IPS-18a (cell line): ENCODE data around the gene TUBA4B.

Source experiments
- H3K27ac ChIP-seq: one replicate; pipeline ENCODE4 v1.5.1; 2013; ENCODE audit warnings: low read length
- H3K27me3 ChIP-seq: one replicate; pipeline ENCODE4 v1.6.1; 2013; ENCODE audit warnings: mild to moderate bottlenecking, low read length; ENCODE audit not compliant: control insufficient read depth, insufficient read depth
- H3K36me3 ChIP-seq: one replicate; pipeline ENCODE4 v1.6.1; 2013; ENCODE audit warnings: low read depth, low read length; ENCODE audit not compliant: control insufficient read depth
- H3K4me1 ChIP-seq: one replicate; pipeline ENCODE4 v1.6.1; 2013; ENCODE audit warnings: low read depth, low read length; ENCODE audit not compliant: control insufficient read depth
- H3K4me3 ChIP-seq: one replicate; pipeline ENCODE4 v1.5.1; 2013; ENCODE audit warnings: low read length
- H3K9ac ChIP-seq: one replicate; pipeline ENCODE4 v1.6.1; 2013; ENCODE audit warnings: mild to moderate bottlenecking, low read length, moderate library complexity
- H3K9me3 ChIP-seq: one replicate; pipeline ENCODE4 v1.6.1; 2013; ENCODE audit warnings: low read depth, low read length; ENCODE audit not compliant: control insufficient read depth

Gene TUBA4B

DNA sequence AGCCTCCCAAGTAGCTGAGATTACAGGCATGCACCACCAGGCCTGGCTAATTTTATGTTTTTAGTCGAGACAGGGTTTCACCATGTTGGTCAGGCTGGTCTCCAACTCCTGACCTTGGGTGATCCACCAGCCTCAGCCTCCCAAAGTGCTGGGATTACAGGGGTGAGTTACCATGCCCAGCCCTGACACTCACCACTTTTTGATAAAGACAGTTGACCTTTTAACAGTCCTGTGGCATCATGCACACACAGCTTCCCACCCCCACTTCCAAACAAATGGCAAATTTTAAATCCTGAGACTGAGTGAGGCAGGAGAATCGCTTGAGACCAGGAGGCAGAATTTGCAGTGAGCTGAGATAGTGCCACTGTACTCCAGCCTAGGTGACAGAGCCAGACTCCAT, 20.0 kb downstream of the TUBA4B start:
- Histone ChIP-seq H3K9me3 (no peaks in the 10 kb centered on the region), H3K4me3 (no peak overlapping the region), H3K27ac (no peak overlapping the region), H3K4me1 (peaks cover 16% of the 10 kb centered on the region), H3K27me3 (no peaks in the 10 kb centered on the region), H3K9ac (no peak overlapping the region), H3K36me3 (no peaks in the 10 kb centered on the region)

DNA sequence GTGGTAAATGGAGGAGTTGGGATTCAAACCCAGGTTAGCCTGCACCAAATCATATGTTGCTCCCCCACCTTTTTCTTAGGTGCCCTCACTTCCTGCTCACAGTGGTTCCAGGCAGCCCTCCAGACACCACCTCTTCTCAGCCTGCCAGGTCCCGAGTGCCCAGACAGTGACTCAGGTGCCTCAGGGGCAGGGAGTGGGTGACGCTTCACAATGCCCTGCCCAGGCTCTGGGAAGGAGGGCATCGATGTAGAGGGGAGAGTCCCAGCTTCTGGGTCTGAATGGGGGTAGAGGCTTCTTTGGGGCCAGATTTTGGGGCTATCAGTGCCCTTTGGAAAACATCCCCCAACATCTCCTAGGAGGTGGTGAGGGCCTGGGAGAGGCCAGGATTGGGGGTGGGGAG, 20.9 kb downstream of the TUBA4B start:
- H3K27ac ChIP-seq = no peak overlapping the region
- H3K9me3 ChIP-seq = no peaks in the 10 kb centered on the region
- H3K36me3 ChIP-seq = no peaks in the 10 kb centered on the region
- H3K9ac ChIP-seq = no peak overlapping the region
- no peak overlapping the region for H3K4me3 ChIP-seq
- H3K4me1 ChIP-seq = peaks cover 25% of the 10 kb centered on the region
- H3K27me3 ChIP-seq = no peaks in the 10 kb centered on the region

DNA sequence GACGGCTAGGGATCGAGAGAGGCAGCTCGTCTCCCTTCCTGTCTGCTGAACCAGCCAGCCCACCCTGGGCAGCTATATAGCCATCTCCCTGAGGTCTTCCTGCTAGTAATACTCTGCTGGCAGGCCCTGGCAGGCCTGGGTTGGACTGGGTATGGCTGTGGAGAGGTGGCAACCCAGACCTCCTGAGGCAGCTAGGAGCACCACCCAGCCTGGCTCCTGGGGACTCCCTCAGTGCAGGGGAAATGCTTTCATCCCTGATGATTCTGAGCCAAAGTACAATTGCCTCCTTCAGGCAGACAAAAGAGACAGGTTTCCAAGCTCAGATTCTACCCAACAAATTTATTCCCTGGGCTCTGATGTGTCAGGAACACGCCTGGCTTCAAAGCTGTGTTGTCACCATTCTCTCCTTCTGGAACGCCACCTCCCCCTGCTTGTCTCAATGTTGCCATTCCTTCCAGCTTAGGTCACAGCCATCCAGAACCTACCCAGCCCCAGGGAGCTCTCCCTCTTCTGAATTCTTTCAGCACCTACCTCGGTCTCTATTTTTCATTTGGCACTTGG, 21.4 kb downstream of the TUBA4B start:
- Histone ChIP-seq H3K4me3 (no peak overlapping the region), H3K9ac (no peak overlapping the region), H3K9me3 (no peaks in the 10 kb centered on the region), H3K36me3 (no peaks in the 10 kb centered on the region), H3K27me3 (no peaks in the 10 kb centered on the region), H3K27ac (no peak overlapping the region), H3K4me1 (peaks cover 25% of the 10 kb centered on the region)

DNA sequence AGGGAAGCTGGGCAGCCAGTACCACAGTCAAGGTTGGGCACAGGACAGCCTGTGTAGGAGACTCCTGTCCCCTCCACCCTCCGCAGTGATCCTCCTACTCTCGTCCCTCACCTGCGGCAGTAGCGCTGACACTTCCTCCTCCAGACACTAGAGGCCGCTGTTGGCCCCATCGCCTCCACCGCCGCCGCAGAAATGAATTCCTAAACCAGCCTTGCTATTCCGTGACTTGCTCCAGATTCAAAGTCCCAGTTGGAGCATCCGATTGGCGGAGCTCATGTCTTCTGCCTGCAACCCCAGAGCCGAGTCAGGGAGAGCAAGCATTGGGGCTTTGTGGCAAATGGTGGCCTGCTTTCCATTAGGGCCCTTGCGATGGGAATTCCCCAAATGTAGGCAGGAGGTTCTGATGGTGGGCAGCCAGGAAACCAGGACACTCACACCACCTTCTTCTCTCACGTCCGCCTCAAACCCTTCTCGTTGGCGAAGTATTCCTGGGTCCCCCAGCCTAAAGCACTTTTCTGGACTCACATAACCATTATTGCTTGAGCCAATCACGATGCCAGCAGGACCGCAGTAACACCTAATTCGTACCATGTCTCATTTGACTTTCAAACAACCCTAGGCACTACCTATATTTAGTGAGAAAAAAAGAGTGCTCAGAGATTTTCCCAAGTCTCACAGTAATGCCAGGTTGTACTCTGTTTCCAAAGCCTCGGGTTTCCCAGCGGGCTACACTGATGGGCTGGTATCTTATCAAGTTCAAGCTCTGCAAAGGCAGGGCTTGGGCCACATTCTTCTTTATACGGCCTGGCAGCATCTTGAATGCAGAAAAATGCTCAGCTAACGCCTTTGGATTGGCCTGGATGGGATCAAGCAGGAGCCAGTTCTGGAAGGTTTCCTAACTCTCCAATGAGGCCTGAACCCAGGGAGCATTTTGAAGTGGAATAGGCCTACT, 24.9 kb downstream of the TUBA4B start:
- Histone ChIP-seq H3K27me3 (no peaks in the 10 kb centered on the region), H3K4me1 (peaks cover 31% of the 10 kb centered on the region), H3K9me3 (no peaks in the 10 kb centered on the region), H3K4me3 (peak overlapping the region; percentile 57), H3K27ac (no peak overlapping the region), H3K36me3 (no peaks in the 10 kb centered on the region), H3K9ac (no peak overlapping the region)

DNA sequence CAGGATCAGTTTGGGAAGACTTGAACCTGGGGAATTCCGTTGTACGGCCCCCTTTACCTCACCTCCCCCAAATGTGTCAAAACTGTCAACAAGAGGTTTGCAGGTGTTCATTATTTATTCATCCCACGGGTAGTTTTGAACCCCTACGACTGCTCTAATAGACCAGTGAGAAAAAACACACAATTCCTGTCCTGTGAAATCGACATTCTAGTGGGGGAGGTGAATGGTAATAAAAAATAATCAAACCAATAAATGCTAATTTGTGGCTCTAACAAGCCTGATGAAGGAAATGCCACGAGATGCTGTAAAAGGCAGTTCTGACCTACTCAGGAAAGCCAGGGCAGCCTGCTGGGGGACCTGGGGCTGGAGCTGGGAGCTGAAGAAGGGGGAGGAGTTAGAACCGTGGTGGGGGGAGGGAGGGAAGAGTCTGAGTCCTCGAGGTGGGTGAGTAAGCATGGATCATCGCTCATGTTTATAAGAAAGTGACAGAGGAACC, 25.7 kb downstream of the TUBA4B start:
- Histone ChIP-seq H3K36me3 (no peaks in the 10 kb centered on the region), H3K9ac (peak overlapping the region; percentile 48), H3K27ac (no peak overlapping the region), H3K27me3 (no peaks in the 10 kb centered on the region), H3K4me3 (peak overlapping the region; percentile 57), H3K4me1 (peaks cover 31% of the 10 kb centered on the region), H3K9me3 (no peaks in the 10 kb centered on the region)

DNA sequence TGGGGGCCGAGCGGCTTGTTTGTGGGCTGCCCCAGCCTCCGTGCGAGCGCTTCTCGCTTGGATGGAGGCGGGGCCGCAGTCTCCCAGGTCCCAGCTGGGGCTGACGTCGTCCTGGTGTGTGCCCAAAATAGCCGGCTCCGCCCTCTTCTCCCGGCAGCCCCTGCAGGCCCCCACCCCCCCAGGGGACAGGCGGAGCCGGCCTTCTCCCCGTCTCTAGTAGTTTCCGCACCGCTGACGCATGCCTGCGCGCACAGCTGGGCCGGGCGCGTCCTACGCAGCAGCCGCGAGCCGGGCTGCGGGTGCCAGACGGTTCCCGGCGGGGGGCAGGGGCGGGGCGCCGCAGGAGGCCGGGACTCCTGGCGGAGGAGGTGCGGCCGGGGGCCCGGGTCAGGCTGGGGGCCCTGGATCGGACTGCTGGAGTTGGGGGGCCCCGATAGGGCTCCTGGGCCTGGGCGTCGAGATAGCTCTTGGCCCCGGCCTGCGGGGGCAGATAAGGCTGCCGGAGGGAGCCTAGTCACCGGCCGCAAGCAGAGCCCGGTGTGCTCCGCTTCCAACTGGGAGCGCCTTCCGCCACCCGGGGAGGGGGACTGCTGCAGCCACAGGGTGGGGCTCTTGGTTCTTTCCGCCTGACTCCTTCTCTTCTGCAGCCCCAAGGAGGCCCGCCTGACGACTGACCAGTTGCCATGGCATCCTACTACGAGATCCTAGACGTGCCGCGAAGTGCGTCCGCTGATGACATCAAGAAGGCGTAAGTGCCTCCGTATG, 26.3 kb downstream of the TUBA4B start, which contains the start of gene DNAJB2:
Gene DNAJB2, plus strand, starts transcription at position 216 of the 765 bp plus-strand sequence. Its CDS starts 468 bp downstream, at position 684.
- peaks cover 27% of the 10 kb centered on the region for H3K4me1 ChIP-seq
- peak within 1 kb of the TSS; percentile 57 for H3K4me3 ChIP-seq
- peak within 1 kb of the TSS; percentile 48 for H3K9ac ChIP-seq
- no peaks in the 10 kb centered on the region for H3K9me3 ChIP-seq
- no peaks in the 10 kb centered on the region for H3K36me3 ChIP-seq
- H3K27ac ChIP-seq = no peak within 1 kb of the TSS
- H3K27me3 ChIP-seq = no peaks in the 10 kb centered on the region

DNA sequence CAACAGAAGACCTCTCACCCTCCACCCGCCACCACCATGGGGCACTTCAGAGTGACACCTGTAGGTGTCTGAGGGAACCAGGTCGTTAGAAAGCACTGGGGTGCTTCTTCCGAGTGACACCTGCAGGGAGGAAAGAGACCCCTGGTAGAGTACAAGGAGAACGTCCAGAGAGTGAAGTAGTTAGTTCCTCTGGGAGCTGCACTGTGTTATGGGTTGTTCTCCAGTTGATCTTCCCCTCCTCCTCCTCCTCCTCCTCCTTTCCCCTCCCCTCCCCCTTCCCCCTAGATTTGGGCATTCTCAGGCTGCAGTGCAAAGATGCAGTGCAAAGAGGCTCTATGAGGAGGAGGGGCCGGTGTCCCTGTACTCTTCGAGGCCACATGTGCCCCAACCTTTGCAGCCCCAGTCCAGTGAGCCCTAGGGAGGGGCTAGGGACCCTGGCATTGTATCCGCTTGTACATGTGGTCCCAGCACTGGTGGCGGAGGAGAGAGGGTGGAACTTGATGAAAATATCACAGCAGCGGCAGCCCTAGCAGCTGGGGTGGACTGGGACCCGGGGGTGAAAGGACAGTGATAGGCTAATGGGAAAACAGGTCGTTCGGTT, 27.0 kb downstream of the TUBA4B start:
- H3K9me3 ChIP-seq = no peaks in the 10 kb centered on the region
- H3K4me3 ChIP-seq = peak overlapping the region; percentile 57
- H3K27me3 ChIP-seq = no peaks in the 10 kb centered on the region
- H3K36me3 ChIP-seq = no peaks in the 10 kb centered on the region
- peaks cover 21% of the 10 kb centered on the region for H3K4me1 ChIP-seq
- no peak overlapping the region for H3K27ac ChIP-seq
- H3K9ac ChIP-seq = peak overlapping the region; percentile 48

DNA sequence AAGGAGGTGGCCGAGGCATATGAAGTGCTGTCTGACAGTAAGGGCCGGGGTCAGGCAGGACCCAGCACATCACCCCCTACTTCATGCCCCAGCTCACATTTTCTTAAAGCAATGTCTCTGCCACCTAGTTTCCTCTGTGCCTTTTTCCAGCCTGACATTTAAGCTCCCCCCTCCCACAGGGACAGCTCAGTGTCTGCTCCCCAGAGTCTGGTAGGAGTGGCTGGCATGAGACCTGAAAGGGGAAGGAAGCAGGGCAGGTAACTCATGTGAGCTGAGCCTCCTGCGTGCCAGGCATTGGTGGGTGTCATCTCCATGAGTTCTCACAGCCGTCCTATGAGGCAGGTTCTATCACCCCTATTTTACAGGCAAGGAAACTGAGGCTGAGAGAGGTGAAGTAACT, 27.6 kb downstream of the TUBA4B start:
- Histone ChIP-seq H3K27me3 (no peaks in the 10 kb centered on the region), H3K4me1 (peaks cover 21% of the 10 kb centered on the region), H3K9ac (no peak overlapping the region), H3K36me3 (no peaks in the 10 kb centered on the region), H3K9me3 (no peaks in the 10 kb centered on the region), H3K27ac (no peak overlapping the region), H3K4me3 (no peak overlapping the region)

DNA sequence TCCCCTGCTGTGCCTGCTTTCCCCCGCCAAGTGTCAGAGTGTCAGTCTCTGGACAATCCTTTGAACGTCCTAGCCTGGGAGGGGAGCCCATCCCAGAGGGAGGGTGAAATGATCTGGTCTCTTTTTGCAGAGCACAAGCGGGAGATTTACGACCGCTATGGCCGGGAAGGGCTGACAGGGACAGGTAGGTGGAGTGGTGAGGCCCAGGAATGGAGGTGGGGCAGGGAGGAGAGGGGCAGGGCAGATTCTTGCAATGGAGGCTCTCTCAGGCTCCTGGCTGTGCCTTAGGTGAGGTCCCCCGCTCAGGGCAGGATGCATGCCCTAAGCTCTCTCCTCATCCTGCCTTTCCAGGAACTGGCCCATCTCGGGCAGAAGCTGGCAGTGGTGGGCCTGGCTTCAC, 28.5 kb downstream of the TUBA4B start:
- no peak overlapping the region for H3K9ac ChIP-seq
- no peaks in the 10 kb centered on the region for H3K27me3 ChIP-seq
- no peak overlapping the region for H3K4me3 ChIP-seq
- peaks cover 21% of the 10 kb centered on the region for H3K4me1 ChIP-seq
- H3K27ac ChIP-seq = no peak overlapping the region
- H3K36me3 ChIP-seq = no peaks in the 10 kb centered on the region
- H3K9me3 ChIP-seq = no peaks in the 10 kb centered on the region

DNA sequence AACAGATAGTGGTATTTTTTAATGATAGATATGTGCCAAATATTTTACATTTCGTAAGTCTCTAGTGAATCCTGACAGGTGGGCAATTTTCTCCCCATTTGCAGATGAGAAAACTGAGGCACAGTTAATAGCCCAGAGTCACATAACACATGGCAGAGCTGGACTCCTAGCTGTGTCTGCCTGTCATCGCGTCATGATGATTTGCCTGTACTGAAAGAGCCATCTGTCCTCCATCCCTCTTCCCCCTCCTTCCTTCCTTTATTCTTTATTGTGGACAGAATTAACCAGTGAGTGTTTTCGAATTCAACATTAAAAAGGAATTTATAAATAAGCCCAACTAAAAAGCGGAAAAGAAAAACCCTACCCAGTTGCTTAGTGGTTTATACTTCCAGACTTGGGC, 29.3 kb downstream of the TUBA4B start:
- Histone ChIP-seq H3K4me3 (no peak overlapping the region), H3K36me3 (no peaks in the 10 kb centered on the region), H3K9ac (no peak overlapping the region), H3K27ac (no peak overlapping the region), H3K4me1 (peaks cover 19% of the 10 kb centered on the region), H3K9me3 (no peaks in the 10 kb centered on the region), H3K27me3 (no peaks in the 10 kb centered on the region)
